GM21515 (cell line): ENCODE results near the gene GRIN3B.

ENCODE experiments used
- ATAC-seq: cut with Tn5 transposase; IDR thresholded peaks from one replicate; pipeline ENCODE4 v1.9.1; 2021; ENCODE audit not compliant: unreplicated experiment

Gene GRIN3B

GRCh38 chr19:990746-991145, 9.5 kb upstream of the GRIN3B start:
- ATAC-seq = no peak

- no peak for ATAC-seq
Observed at GRCh38 chr19:991174-991931, 8.9 kb upstream of the GRIN3B start.

GRCh38 chr19:991932-992669, 8.1 kb upstream of the GRIN3B start:
- no peak for ATAC-seq

- no peak for ATAC-seq
Observed at GRCh38 chr19:992670-993055, 7.6 kb upstream of the GRIN3B start.

GRCh38 chr19:993361-993830, 6.8 kb upstream of the GRIN3B start:
- no peak for ATAC-seq

- no peak for ATAC-seq
Observed at GRCh38 chr19:993831-994393, 6.3 kb upstream of the GRIN3B start.

- no peak for ATAC-seq
Observed at GRCh38 chr19:994516-994915, 5.7 kb upstream of the GRIN3B start.

GRCh38 chr19:995051-995827, 5.0 kb upstream of the GRIN3B start:
- no peak for ATAC-seq

- no peak for ATAC-seq
Observed at GRCh38 chr19:996051-996838, 4.0 kb upstream of the GRIN3B start.

GRCh38 chr19:998064-998463, 2.2 kb upstream of the GRIN3B start:
- ATAC-seq = no peak

- no peak for ATAC-seq
Observed at GRCh38 chr19:999379-999719, 870 bp upstream of the GRIN3B start.

- ATAC-seq = no peak
Observed at GRCh38 chr19:1000591-1001537, 645 bp downstream of the GRIN3B start.

- no peak for ATAC-seq
Observed at GRCh38 chr19:1001538-1002166, 1.4 kb downstream of the GRIN3B start.

GRCh38 chr19:1002600-1002999, 2.4 kb downstream of the GRIN3B start:
- no peak for ATAC-seq

GRCh38 chr19:1003283-1003682, 3.1 kb downstream of the GRIN3B start:
- ATAC-seq = no peak

GRCh38 chr19:1004204-1004802, 4.1 kb downstream of the GRIN3B start:
- no peak for ATAC-seq

- ATAC-seq = no peak
Observed at GRCh38 chr19:1004803-1005664, 4.8 kb downstream of the GRIN3B start.
